ENCODE data around the gene CARD11.

GRCh38 chr7:2948749-2949148, 94.9 kb downstream of the CARD11 start:
- TF ChIP-seq JUND (IDR thresholded peaks at IDR 0.05) (no peak), EZH2phosphoT487 (IDR thresholded peaks at IDR 0.05; ENCODE audit: borderline replicate concordance, low read depth) (no peak)

All from SK-N-SH (cell line).